MM.1S (cell line): ENCODE results near the gene CLDND1.
A peak's percentile ranks its signal among the peaks of the same experiment; 100 is the strongest.

Experiments
- DNase-seq: peaks from one replicate; pipeline ENCODE4 v3.0.0-alpha.2; 2015
- H2AFZ ChIP-seq: fragments of 300-600 bp; sonication (generic); 2 replicates; pipeline ENCODE4 v1.6.0; 2016; ENCODE audit warnings: antibody characterized with exemption, low read length
- H3F3A ChIP-seq: fragments of 300-600 bp; sonication (generic); 2 replicates; pipeline ENCODE4 v1.6.1; 2016; ENCODE audit warnings: mild to moderate bottlenecking, antibody characterized with exemption, low read length, moderate library complexity, mixed read lengths; ENCODE audit not compliant: insufficient read depth
- H3K27ac ChIP-seq: fragments of 300-600 bp; sonication (generic); 2 replicates; pipeline ENCODE4 v1.5.1; 2016; ENCODE audit warnings: mild to moderate bottlenecking, low read length
- H3K27me3 ChIP-seq: fragments of 300-600 bp; sonication (generic); replicated peaks from 2 replicates; pipeline ENCODE4 v1.6.0; 2016; ENCODE audit warnings: low read length; ENCODE audit not compliant: insufficient read depth
- H3K36me3 ChIP-seq: fragments of 300-600 bp; sonication (generic); replicated peaks from 2 replicates; pipeline ENCODE4 v1.6.1; 2016; ENCODE audit warnings: mild to moderate bottlenecking, low read length, mixed read lengths; ENCODE audit not compliant: insufficient read depth
- H3K4me1 ChIP-seq: fragments of 300-600 bp; sonication (generic); 2 replicates; pipeline ENCODE4 v1.6.1; 2016; ENCODE audit warnings: low read length, mixed read lengths
- H3K4me2 ChIP-seq: fragments of 300-600 bp; sonication (generic); 2 replicates; pipeline ENCODE4 v1.6.0; 2016; ENCODE audit warnings: low read depth, low read length
- H3K4me3 ChIP-seq: fragments of 300-600 bp; sonication (generic); 2 replicates; pipeline ENCODE4 v1.5.1; 2016; ENCODE audit warnings: low read length, mixed read lengths
- H3K79me2 ChIP-seq: fragments of 300-600 bp; sonication (generic); 2 replicates; pipeline ENCODE4 v1.6.1; 2016; ENCODE audit warnings: mixed run types, low read length, mixed read lengths
- H3K9ac ChIP-seq: fragments of 300-600 bp; sonication (generic); 2 replicates; pipeline ENCODE4 v1.6.1; 2016; ENCODE audit warnings: low read length, mixed read lengths
- H3K9me2 ChIP-seq: fragments of 300-600 bp; sonication (generic); replicated peaks from 2 replicates; pipeline ENCODE4 v1.6.1; 2016; ENCODE audit warnings: mild to moderate bottlenecking, low read length, mixed read lengths; ENCODE audit not compliant: insufficient read depth
- H3K9me3 ChIP-seq: fragments of 300-600 bp; sonication (generic); replicated peaks from 2 replicates; pipeline ENCODE4 v1.6.1; 2016; ENCODE audit warnings: mild to moderate bottlenecking, low read length, mixed read lengths; ENCODE audit not compliant: insufficient read depth
- H4K20me1 ChIP-seq: fragments of 300-600 bp; sonication (generic); 2 replicates; pipeline ENCODE4 v1.6.1; 2016; ENCODE audit warnings: mild to moderate bottlenecking, low read length, moderate library complexity, mixed read lengths; ENCODE audit not compliant: insufficient read depth
- CTCF ChIP-seq: fragments of 300-600 bp; sonication (generic); IDR thresholded peaks from 2 replicates; pipeline ENCODE4 v1.5.1; 2016; ENCODE audit warnings: antibody characterized with exemption, low read length, mixed read lengths
- EZH2 ChIP-seq: fragments of 300-600 bp; sonication (generic); optimal IDR thresholded peaks from 2 replicates; pipeline ENCODE3; 2017; ENCODE audit warnings: low read depth, mild to moderate bottlenecking, antibody characterized with exemption, low read length, mixed read lengths
- EZH2phosphoT487 ChIP-seq: fragments of 300-600 bp; sonication (generic); IDR thresholded peaks from 2 replicates; pipeline ENCODE4 v1.6.1; 2018; ENCODE audit warnings: antibody characterized with exemption, low read length

CLDND1 gene

DNA sequence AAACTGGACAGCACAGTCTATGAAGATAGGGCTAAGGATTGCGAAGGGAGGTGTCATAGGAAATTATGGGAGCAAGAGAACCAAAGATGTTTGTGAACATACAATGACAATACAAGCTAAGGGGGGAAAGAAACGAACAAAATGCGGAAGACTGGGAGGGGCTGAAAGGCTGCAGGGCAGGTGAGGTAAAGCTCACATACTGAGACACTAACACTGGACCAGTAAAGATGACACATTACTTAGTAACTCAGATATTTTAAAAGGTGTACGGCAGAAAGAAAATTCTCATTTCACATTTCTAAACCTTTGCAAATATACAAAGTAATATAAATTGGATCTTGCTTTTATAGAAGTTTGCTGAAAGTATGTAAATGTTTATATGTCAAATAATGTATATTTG is 10.1 kb downstream of the CLDND1 start:
- Histone ChIP-seq H4K20me1 (no peaks in the 10 kb centered on the region), H3K36me3 (no peaks in the 10 kb centered on the region), H3K9me3 (no peaks in the 10 kb centered on the region), H3K4me3 (no peak overlapping the region), H3K27ac (no peak overlapping the region), H2AFZ (no peak overlapping the region), H3K4me1 (peaks cover 12% of the 10 kb centered on the region; the same call in 1 of the 2 replicates), H3K27me3 (no peaks in the 10 kb centered on the region), H3F3A (no peaks in the 10 kb centered on the region), H3K4me2 (no peak overlapping the region), H3K9me2 (no peaks in the 10 kb centered on the region), H3K9ac (no peak overlapping the region), H3K79me2 (no peaks in the 10 kb centered on the region)
- DNase-seq: no peak
- TF ChIP-seq EZH2 (no peak), EZH2phosphoT487 (no peak), CTCF (no peak)

DNA sequence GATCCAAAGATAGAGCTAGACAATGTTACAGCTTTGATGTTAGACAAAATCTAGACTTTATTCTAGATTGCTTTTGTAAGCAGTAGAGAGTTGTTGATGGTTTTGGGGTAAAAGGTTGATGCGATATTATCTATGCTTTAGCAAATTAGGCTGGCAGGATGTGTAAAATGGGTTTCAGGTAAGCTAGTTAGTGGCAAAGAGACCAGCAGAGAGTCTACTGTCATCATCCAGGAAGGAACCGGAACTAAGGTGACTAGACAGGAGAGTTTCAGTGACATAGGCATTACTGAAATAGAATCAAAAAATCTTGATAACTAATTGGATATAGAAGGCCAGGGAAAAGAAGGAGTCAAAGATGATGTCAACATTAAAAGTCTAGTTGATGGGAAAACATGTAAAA is 14.1 kb downstream of the CLDND1 start:
- Histone ChIP-seq H3K4me3 (no peak overlapping the region), H4K20me1 (no peaks in the 10 kb centered on the region), H3K27ac (no peak overlapping the region), H3K79me2 (no peaks in the 10 kb centered on the region), H3K9ac (no peak overlapping the region), H3K4me1 (peaks cover 12% of the 10 kb centered on the region; the same call in 1 of the 2 replicates), H2AFZ (no peak overlapping the region), H3K4me2 (no peak overlapping the region), H3K36me3 (no peaks in the 10 kb centered on the region), H3K9me3 (no peaks in the 10 kb centered on the region), H3K27me3 (no peaks in the 10 kb centered on the region), H3K9me2 (no peaks in the 10 kb centered on the region), H3F3A (no peaks in the 10 kb centered on the region)
- DNase-seq: peak; percentile 35
- TF ChIP-seq EZH2: no peak
- TF ChIP-seq EZH2phosphoT487: no peak
- no peak for TF ChIP-seq CTCF

- H3K9ac ChIP-seq: no peak overlapping the region
- H2AFZ ChIP-seq: no peak overlapping the region
- no peaks in the 10 kb centered on the region for H4K20me1 ChIP-seq
- H3K27ac ChIP-seq: no peak overlapping the region
- no peaks in the 10 kb centered on the region for H3K9me2 ChIP-seq
- no peak for DNase-seq
- no peaks in the 10 kb centered on the region for H3K9me3 ChIP-seq
- H3K79me2 ChIP-seq: no peaks in the 10 kb centered on the region
- H3K4me2 ChIP-seq: no peak overlapping the region
- no peaks in the 10 kb centered on the region for H3F3A ChIP-seq
- no peak overlapping the region for H3K4me3 ChIP-seq
- peaks cover 12% of the 10 kb centered on the region; the same call in 1 of the 2 replicates for H3K4me1 ChIP-seq
- no peaks in the 10 kb centered on the region for H3K36me3 ChIP-seq
- H3K27me3 ChIP-seq: no peaks in the 10 kb centered on the region
- no peak for TF ChIP-seq EZH2phosphoT487
- no peak for TF ChIP-seq EZH2
Measured at GRCh38 chr3:98504539-98504938, 18.2 kb downstream of the CLDND1 start.

DNA sequence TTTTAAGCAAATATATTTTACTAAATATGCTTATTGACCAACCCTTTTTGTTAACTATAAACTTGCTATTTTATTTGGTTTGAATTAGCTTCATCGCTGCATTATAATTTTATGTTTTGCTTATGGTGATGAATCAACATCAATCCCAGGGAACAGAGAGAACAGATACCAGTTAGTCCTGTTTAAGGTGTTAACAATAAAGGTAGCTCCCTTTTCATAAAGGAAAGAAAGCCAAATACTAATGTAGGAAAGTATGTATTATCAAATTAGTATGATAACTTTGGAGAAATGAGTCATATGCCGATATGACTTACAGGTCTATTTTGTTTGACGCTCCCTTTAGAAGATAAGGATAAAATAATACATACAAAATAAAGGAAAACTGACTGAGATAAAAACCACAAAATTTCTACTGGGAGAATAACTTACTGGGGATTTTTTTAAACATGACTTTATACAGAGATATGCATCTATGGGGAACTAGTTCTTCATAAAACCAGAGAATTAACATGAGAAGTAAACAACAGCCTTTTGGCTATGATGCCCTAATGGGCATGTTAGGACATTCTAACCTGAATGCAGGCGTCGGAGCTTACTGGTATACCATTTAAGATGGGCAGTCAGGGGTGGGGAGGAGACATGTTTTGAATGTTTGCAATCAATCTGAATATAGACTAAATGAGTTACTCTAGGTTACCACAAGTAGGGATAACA is 20.7 kb downstream of the CLDND1 start:
- no peaks in the 10 kb centered on the region for H3K9me2 ChIP-seq
- no peak overlapping the region for H3K9ac ChIP-seq
- TF ChIP-seq EZH2phosphoT487: no peak
- TF ChIP-seq EZH2: no peak
- TF ChIP-seq CTCF: no peak
- DNase-seq: no peak
- no peaks in the 10 kb centered on the region for H4K20me1 ChIP-seq
- H3K4me3 ChIP-seq: no peak overlapping the region
- H3K36me3 ChIP-seq: no peaks in the 10 kb centered on the region
- H3F3A ChIP-seq: no peaks in the 10 kb centered on the region
- H2AFZ ChIP-seq: no peak overlapping the region
- H3K4me1 ChIP-seq: no peaks in the 10 kb centered on the region
- no peak overlapping the region for H3K4me2 ChIP-seq
- H3K9me3 ChIP-seq: no peaks in the 10 kb centered on the region
- H3K79me2 ChIP-seq: no peaks in the 10 kb centered on the region
- no peaks in the 10 kb centered on the region for H3K27me3 ChIP-seq
- H3K27ac ChIP-seq: no peak overlapping the region
